Hindlimb muscle (tissue), 1 donor: ENCODE data around the gene DEFB116. TPM values are rescaled to one million over a fixed set of nuclear protein-coding genes. Genes with fewer than 3 reads are reported as not detected.
"Not testable (repeated sequence)": the region's sequence is repeated elsewhere in the genome, so short reads cannot be mapped to it uniquely, and the experiment has no call there.

Experiments
- DNase-seq: peaks from one replicate; pipeline ENCODE4 v3.0.0-alpha.2; 2013
- polyA plus RNA-seq: library from polyadenylated mRNA; unstranded; fragments of 120-200 nt; gene quantifications from one replicate; pipeline ENCODE4 v1.2.1, GENCODE V29; 2013; ENCODE audit not compliant: insufficient read length

DEFB116 gene, protein sequence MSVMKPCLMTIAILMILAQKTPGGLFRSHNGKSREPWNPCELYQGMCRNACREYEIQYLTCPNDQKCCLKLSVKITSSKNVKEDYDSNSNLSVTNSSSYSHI
- not detected for polyA plus RNA-seq

DNA sequence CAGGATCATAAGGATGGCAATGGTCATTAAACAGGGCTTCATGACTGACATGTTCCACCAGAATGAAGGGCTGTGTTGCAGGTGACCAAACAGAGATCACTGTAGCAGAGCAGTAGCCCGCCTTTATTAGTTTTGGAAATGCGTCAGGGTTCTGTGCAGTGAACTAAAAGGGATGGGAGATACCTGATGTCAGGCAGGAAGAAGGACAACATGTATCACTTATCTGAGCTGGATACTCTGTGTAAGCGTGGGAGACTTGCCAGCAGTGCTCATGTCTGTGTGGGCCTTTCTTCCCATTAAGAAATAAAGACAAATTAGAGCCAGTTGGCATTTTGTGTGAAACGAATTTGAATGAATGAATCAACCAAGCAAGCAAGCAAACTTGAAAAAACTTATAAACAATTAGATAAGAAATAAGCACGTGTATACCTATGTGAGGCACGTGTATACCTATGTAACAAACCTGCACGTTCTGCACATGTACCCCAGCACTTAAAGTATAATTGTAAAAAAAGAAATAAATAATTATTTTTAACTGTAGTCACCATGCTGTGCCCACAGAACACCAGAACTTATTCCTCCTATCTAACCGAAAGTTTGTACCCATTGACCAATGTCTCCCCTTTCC lies at the start of gene DEFB116:
Gene DEFB116 (minus strand): TSS at position 51 of the 628 bp plus-strand sequence. CDS start 0 bp downstream, at position 51.
- no peak for DNase-seq

DNA sequence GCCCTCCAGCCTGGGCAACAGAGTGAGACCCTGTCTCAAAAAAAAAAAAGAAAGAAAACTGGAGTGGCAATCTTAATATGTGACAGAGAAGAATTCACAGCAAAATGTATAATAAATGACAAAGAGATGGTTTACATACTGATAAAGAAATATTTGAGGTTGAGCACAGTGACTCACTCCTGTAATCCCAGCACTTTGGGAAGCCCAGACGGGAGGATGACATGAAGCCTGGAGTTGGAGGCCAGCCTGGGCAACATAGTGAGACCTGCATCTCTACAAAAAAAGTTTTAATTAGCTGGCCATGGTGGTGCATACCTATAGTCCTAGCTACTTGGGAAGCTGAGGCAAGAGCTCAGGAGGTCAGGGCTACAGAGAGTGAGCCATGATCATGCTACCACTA lies 47.6 kb upstream of the DEFB116 start:
- DNase-seq: no peak

DNA sequence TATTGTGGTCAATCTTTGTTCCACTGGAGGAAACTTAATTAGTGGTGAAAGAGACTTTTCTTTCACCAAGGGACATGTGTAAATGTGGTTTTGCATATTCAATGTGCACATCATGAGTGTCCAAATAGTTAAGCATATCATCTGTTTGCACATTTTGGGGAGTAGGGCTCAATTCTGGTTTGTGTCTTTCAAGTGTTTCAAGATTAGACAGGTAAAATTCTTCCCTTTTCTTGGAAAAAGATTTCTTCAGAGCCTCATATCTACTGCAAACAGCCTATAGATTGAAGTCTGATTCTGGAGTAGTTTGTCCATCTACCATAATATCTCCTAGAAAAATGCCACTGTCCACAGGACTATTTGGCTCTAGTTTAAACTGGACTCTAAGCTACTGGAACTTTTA lies 33.1 kb upstream of the DEFB116 start:
- no peak for DNase-seq

DNA sequence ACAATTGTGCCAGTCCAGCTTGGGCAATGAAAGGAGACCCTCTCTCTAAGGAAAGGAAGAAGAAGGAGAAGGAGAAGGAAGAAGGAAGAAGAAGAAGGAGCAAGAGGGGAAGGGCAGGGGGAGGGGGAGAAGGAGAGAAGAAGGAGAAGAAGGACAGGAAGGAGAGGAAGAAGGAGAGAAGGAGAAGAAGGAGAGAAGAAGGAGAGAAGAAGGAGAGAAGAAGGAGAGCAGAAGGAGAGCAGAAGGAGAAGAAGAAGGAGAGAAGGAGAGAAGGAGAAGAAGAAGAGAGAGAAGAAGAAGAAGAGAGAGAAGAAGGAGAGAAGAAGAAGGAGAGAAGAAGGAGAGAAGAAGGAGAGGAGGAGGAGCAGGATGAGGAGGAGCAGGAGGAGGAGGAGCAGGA lies 22.5 kb upstream of the DEFB116 start:
- no peak for DNase-seq

DNA sequence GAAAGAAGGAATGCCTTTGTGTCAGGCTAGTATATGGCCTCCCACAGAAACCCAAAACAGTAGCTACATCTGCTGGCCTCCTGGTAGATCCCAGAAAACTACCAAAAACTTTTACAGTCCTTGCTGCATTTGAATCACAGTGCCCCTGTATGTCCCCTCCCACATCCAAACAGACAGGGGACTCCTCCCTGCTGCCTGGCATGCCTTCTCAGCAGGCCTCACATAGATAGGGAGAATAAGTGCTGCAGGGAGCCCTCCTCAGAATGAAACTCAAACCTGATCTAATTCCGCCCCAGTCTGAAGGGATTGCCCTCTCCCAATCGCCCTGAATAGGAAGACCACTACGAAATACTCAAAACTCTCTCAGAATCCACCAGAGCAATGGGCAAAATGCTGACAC lies 14.1 kb upstream of the DEFB116 start:
- DNase-seq: no peak

DNA sequence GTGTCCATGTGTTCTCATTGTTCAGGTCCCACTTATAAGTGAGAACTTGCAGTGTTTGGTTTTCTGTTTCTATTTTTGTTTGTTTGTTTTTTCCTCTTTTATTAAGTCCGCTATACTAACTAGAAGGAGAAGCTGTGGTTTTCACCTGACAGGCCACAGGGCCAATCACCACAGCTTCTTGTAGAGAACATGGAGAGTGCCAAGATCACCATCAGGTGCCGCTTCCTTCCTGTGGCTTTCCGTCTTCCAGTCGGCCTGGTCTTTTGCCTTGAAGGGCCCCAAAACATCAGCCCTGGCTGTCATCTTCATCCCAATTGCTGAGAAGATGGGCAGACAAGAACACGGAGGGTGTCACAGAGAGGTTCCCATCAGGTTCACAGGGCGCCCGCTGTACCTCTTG lies 23.4 kb downstream of the DEFB116 start:
- DNase-seq: not testable (repeated sequence)

DNA sequence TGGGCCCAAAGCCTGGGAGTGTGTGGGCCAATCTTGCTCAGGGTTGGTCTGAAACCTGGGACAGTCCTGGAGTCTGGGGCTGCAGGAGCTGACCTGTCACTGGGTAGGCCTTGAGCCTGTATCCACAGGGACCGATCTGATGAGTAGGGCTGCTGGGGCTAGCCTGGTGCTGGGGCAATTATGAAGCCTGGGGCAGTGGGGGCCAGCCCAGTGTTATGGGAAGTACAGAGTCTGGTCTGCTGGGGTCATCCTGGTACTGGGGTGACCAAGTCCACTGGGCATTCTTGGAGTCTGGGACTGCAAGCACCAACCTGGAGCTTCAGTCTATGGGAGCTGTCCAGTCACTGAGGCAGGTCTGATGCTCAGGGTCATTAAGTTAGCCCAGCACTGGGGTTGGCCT lies 30.2 kb downstream of the DEFB116 start:
- no peak for DNase-seq

DNA sequence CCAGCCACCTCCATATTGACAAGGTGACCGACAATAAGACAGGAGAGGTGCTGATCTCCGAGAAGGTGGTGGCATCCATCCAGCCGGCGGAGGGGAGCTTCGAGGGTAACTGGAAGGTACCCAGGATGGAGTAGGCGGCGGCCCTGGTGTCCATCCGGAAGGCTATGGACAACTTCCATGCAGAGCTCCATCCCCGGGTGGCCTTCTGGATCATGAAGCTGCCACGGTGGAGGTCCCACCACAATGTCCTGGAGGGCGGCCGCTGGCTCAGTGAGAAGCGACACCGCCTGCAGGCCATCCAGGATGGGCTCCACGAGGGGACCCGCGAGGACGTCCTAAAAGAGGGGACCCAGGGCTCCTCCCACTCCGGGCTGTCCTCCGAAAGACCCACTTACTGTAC lies 33.9 kb downstream of the DEFB116 start:
- no peak for DNase-seq

DNA sequence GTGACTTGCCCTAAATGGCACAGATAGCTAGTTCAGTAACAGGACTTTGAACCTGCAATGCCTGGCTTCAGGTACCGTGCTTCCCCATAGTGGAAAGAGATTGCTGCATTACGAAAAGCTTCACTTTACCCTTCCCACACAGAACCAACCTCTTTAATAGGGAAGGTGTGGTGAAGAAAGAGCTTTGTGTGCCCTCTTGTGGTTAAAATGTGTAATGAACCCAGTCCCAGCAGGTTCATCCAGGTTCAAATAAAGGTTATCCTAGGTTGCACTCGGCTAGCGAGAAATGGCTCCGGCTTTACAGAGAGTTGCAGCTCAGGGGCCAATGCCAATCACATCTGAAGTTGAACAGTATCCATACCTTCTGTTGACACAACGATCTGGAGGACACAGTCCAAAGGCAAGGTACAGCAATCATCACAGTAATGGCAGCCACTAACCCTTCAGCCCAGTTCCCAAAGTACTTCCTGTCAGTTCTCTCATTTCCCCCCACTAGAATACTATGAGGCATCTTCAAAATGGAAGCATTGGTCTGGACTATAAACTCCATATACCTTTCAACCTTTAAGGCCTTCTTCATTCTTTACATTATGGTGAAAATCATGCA lies 48.0 kb downstream of the DEFB116 start:
- no peak for DNase-seq

DNA sequence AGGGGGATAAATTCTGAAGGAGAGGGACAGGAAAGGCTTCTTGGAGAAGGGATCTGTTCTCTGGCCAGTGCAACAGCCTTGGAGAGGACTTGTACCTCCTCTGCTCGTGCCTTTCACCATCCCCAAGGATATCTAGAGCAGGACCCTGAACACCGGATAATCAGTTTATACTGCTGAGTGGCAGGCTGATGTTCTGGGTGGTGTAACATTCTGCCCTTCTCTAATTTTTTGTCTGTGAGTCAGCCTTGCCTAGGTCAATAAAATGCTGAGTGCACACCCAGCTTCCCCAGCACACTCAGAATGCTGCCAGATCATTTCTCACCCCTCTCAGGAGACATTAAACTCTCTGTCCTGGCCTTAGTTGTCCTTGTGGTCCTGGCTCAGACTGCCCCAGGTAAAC lies 51.0 kb downstream of the DEFB116 start, which contains the start of gene DEFB115:
Gene DEFB115 (plus strand): TSS at position 301 of the 400 bp plus-strand sequence. CDS start 0 bp downstream, at position 301.
- no peak for DNase-seq

DNA sequence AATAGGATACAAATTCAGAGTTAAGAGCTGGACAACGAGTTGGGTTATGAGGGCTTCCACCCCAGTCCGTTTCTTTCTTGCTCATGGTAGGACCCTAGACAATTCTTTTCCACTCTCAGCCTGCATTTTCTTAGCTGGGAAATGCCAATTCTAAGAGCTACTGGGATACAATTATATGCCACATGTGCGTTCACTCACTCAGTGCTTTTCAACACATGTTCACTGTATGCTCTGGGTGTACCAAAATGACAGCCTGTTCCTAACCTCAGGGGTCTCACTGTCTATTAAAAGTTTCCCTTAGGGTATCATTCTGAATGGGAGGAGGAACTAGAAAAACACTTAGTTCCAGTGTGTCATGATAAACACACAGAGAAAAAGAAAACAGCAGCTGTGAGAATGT lies 51.4 kb downstream of the DEFB116 start:
- no peak for DNase-seq

Other genes with a start within 250 kb of the DEFB116 start
- gene DEFB115, start 50.9 kb downstream of the DEFB116 start, polyA plus RNA-seq: not detected
- not detected for gene DEFB118, start 60.0 kb upstream of the DEFB116 start, polyA plus RNA-seq
- not detected for gene DEFB119, start 82.0 kb upstream of the DEFB116 start, polyA plus RNA-seq
- not detected for gene DEFB121, start 97.6 kb upstream of the DEFB116 start, polyA plus RNA-seq
- gene DEFB123, start 132.0 kb upstream of the DEFB116 start, polyA plus RNA-seq: not detected
- 0.88 TPM for gene DEFB124, start 166.5 kb upstream of the DEFB116 start, polyA plus RNA-seq
- gene REM1, start 166.7 kb upstream of the DEFB116 start, polyA plus RNA-seq: 6.6 TPM
- 84.3 TPM for gene HM13, start 205.9 kb upstream of the DEFB116 start, polyA plus RNA-seq